HG02642 (cell line): ENCODE measurements around the gene TLR5.

Source experiments
- ATAC-seq: cut with Tn5 transposase; IDR thresholded peaks from one replicate; pipeline ENCODE4 v1.9.1; 2021; ENCODE audit warnings: mild to moderate bottlenecking; ENCODE audit not compliant: unreplicated experiment, poor library complexity

The TLR5 gene

GRCh38 chr1:223125766-223126165 lies 17.3 kb downstream of the TLR5 start:
- no peak for ATAC-seq

GRCh38 chr1:223123011-223123610 lies 19.9 kb downstream of the TLR5 start:
- ATAC-seq = no peak

GRCh38 chr1:223118418-223118817 lies 24.6 kb downstream of the TLR5 start:
- no peak for ATAC-seq

GRCh38 chr1:223116950-223117349 lies 26.1 kb downstream of the TLR5 start:
- no peak for ATAC-seq

- ATAC-seq = no peak
Measured at GRCh38 chr1:223114871-223115270, 28.2 kb downstream of the TLR5 start.

GRCh38 chr1:223110952-223111351 lies 32.1 kb downstream of the TLR5 start:
- no peak for ATAC-seq

GRCh38 chr1:223109581-223110026 lies 33.4 kb downstream of the TLR5 start:
- ATAC-seq = no peak

- no peak for ATAC-seq
Measured at GRCh38 chr1:223106856-223107255, 36.2 kb downstream of the TLR5 start.

GRCh38 chr1:223105568-223105967 lies 37.5 kb downstream of the TLR5 start:
- ATAC-seq = no peak

- ATAC-seq = no peak
Measured at GRCh38 chr1:223102797-223103533, 40.1 kb downstream of the TLR5 start.

GRCh38 chr1:223097713-223098112 lies 45.3 kb downstream of the TLR5 start:
- ATAC-seq = no peak

GRCh38 chr1:223095870-223096269 lies 47.2 kb downstream of the TLR5 start:
- no peak for ATAC-seq

- ATAC-seq = no peak
Measured at GRCh38 chr1:223091896-223092295, 51.2 kb downstream of the TLR5 start.

GRCh38 chr1:223089250-223089649 lies 53.8 kb downstream of the TLR5 start:
- no peak for ATAC-seq

- no peak for ATAC-seq
Measured at GRCh38 chr1:223088713-223089240, 54.3 kb downstream of the TLR5 start.

- ATAC-seq = no peak
Measured at GRCh38 chr1:223087291-223088255, 55.5 kb downstream of the TLR5 start.

- no peak for ATAC-seq
Measured at GRCh38 chr1:223084464-223084866, 58.6 kb downstream of the TLR5 start.

GRCh38 chr1:223083831-223084230 lies 59.2 kb downstream of the TLR5 start:
- ATAC-seq = no peak

GRCh38 chr1:223082914-223083313 lies 60.1 kb downstream of the TLR5 start:
- no peak for ATAC-seq

- peak; percentile 96 for ATAC-seq
Measured at GRCh38 chr1:223081181-223081994, 61.7 kb downstream of the TLR5 start.
